Ishikawa (cell line): Measurements from ENCODE around the gene MRPL40.

Experiments used
- CEBPB ChIP-seq: IDR thresholded peaks from 2 replicates; pipeline ENCODE4 v1.6.1; 2012
- EGR1 ChIP-seq: IDR thresholded peaks from 2 replicates; pipeline ENCODE4 v1.6.1; 2012
- EP300 ChIP-seq: IDR thresholded peaks from 2 replicates; pipeline ENCODE4 v1.6.1; 2012; ENCODE audit warnings: borderline replicate concordance
- FOXM1 ChIP-seq: IDR thresholded peaks from 2 replicates; pipeline ENCODE4 v1.6.1; 2012; ENCODE audit warnings: low read depth, borderline replicate concordance
- NFIC ChIP-seq: IDR thresholded peaks from 2 replicates; pipeline ENCODE4 v1.6.1; 2012
- RAD21 ChIP-seq: IDR thresholded peaks from 2 replicates; pipeline ENCODE4 v1.6.1; 2012; ENCODE audit warnings: low read depth
- TAF1 ChIP-seq: IDR thresholded peaks from 2 replicates; pipeline ENCODE4 v1.6.1; 2012; ENCODE audit warnings: low read depth, mild to moderate bottlenecking
- TCF12 ChIP-seq: IDR thresholded peaks from 2 replicates; pipeline ENCODE4 v1.6.1; 2012; ENCODE audit warnings: low read depth
- YY1 ChIP-seq: IDR thresholded peaks from 2 replicates; pipeline ENCODE4 v1.6.1; 2012; ENCODE audit warnings: low read depth
- TF ChIP-seq, protein P1 (sequence below): IDR thresholded peaks from 2 replicates; pipeline ENCODE4 v1.6.1; 2012; ENCODE audit warnings: low read depth, mild to moderate bottlenecking
- TF ChIP-seq, protein P2 (sequence below): IDR thresholded peaks from 2 replicates; pipeline ENCODE4 v1.6.1; 2012

DNA sequence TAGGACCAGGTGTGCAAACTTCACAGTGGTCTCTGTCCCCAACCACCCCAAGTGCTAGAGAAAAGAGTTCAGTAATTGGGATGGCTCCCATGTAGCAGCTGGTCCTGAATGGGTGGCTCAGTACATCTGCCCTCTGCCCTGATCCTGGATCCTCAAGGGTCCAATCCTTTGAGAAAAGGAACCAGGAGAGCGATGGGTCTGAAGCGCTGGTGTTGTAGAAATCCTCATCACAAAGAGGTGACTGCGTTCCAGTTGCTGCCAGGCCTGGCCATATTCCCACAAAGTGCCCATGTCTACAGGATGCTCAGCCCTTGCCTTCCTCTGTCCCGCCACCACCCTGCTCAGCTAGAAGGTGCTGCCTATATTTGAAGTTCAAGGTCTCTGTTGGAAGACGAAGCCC lies 21.4 kb downstream of the MRPL40 start:
- TF ChIP-seq TAF1 = no peak
- TF ChIP-seq, protein P1, sequence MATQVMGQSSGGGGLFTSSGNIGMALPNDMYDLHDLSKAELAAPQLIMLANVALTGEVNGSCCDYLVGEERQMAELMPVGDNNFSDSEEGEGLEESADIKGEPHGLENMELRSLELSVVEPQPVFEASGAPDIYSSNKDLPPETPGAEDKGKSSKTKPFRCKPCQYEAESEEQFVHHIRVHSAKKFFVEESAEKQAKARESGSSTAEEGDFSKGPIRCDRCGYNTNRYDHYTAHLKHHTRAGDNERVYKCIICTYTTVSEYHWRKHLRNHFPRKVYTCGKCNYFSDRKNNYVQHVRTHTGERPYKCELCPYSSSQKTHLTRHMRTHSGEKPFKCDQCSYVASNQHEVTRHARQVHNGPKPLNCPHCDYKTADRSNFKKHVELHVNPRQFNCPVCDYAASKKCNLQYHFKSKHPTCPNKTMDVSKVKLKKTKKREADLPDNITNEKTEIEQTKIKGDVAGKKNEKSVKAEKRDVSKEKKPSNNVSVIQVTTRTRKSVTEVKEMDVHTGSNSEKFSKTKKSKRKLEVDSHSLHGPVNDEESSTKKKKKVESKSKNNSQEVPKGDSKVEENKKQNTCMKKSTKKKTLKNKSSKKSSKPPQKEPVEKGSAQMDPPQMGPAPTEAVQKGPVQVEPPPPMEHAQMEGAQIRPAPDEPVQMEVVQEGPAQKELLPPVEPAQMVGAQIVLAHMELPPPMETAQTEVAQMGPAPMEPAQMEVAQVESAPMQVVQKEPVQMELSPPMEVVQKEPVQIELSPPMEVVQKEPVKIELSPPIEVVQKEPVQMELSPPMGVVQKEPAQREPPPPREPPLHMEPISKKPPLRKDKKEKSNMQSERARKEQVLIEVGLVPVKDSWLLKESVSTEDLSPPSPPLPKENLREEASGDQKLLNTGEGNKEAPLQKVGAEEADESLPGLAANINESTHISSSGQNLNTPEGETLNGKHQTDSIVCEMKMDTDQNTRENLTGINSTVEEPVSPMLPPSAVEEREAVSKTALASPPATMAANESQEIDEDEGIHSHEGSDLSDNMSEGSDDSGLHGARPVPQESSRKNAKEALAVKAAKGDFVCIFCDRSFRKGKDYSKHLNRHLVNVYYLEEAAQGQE = no peak
- TF ChIP-seq RAD21 = no peak
- no peak for TF ChIP-seq NFIC
- TF ChIP-seq, protein P2, sequence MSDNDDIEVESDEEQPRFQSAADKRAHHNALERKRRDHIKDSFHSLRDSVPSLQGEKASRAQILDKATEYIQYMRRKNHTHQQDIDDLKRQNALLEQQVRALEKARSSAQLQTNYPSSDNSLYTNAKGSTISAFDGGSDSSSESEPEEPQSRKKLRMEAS = no peak
- no peak for TF ChIP-seq TCF12
- no peak for TF ChIP-seq YY1
- TF ChIP-seq EGR1 = no peak
- TF ChIP-seq FOXM1 = no peak
- no peak for TF ChIP-seq CEBPB
- TF ChIP-seq EP300 = no peak
